CD4-positive, alpha-beta memory T cell (primary cell): ENCODE measurements around the gene REC114. TPM values are rescaled to one million over a fixed set of nuclear protein-coding genes. Genes with fewer than 3 reads are reported as not detected.

ENCODE experiments used
- CTCF ChIA-PET: fragments of 350-600 bp; sonication (Branson Sonifier 250); formaldehyde crosslinking; loops from one replicate; lab custom pipeline; 2021; ENCODE audit warnings: inconsistent platforms; ENCODE audit not compliant: partially characterized antibody; lab: Charles Lee
- POLR2A ChIA-PET: fragments of 350-600 bp; sonication (Branson Sonifier 250); formaldehyde crosslinking; loops from one replicate; lab custom pipeline; 2021; ENCODE audit not compliant: partially characterized antibody; lab: Charles Lee
- DNase-seq, 5 donors: peaks; one replicate each; pipeline versions ENCODE4 v3.0.0 to v3.0.0-alpha.2; 2020 to 2022; ENCODE audit warnings: mixed read lengths in 1 of 5
- H3K27ac ChIP-seq: one replicate; pipeline ENCODE4 v1.7.0; 2013; ENCODE audit warnings: low read depth, low read length
- H3K27me3 ChIP-seq: 2 replicates; pipeline ENCODE4 v1.7.0; 2013; ENCODE audit warnings: mild to moderate bottlenecking, low read length, moderate library complexity; ENCODE audit not compliant: insufficient read depth
- H3K36me3 ChIP-seq: 2 replicates; pipeline ENCODE4 v1.7.0; 2013; ENCODE audit warnings: mild to moderate bottlenecking, low read length, moderate library complexity; ENCODE audit not compliant: insufficient read depth
- H3K4me1 ChIP-seq: 2 replicates; pipeline ENCODE4 v1.7.0; 2013; ENCODE audit warnings: mild to moderate bottlenecking, low read length, moderate library complexity; ENCODE audit not compliant: insufficient read depth
- H3K4me3 ChIP-seq, 2 donors: one replicate each; pipeline ENCODE4 v1.7.0; 2013; ENCODE audit warnings: low read length in 2 of 2, mild to moderate bottlenecking in 1 of 2
- H3K9me3 ChIP-seq, 2 donors: one replicate each; pipeline ENCODE4 v1.7.0; 2013; ENCODE audit warnings: low read length in 2 of 2, control low read depth in 1 of 2; ENCODE audit not compliant: control insufficient read depth in 1 of 2
- H3K27ac Mint-ChIP-seq, 7 donors: one replicate each; pipeline ENCODE4 v1.8.0; 2020 to 2021; ENCODE audit warnings: mixed read lengths in 7 of 7, mild to moderate bottlenecking in 6 of 7, inconsistent platforms in 3 of 7, moderate library complexity in 3 of 7
- H3K27me3 Mint-ChIP-seq, 2 donors: one replicate each; pipeline ENCODE4 v1.8.0; 2020 to 2021; ENCODE audit warnings: mixed read lengths in 2 of 2
- H3K36me3 Mint-ChIP-seq, 2 donors: one replicate each; pipeline ENCODE4 v1.8.0; 2020 to 2021; ENCODE audit warnings: mixed read lengths in 2 of 2, inconsistent platforms in 1 of 2, mild to moderate bottlenecking in 1 of 2
- H3K4me1 Mint-ChIP-seq, 4 donors: one replicate each; pipeline ENCODE4 v1.8.0; 2020 to 2021; ENCODE audit warnings: mixed read lengths in 4 of 4, mild to moderate bottlenecking in 1 of 4
- H3K4me3 Mint-ChIP-seq, 8 donors: one replicate each; pipeline ENCODE4 v1.8.0; 2020 to 2021; ENCODE audit warnings: mixed read lengths in 8 of 8, mild to moderate bottlenecking in 7 of 8, moderate library complexity in 6 of 8, inconsistent platforms in 3 of 8
- H3K9me3 Mint-ChIP-seq, 8 donors: one replicate each; pipeline ENCODE4 v1.8.0; 2020 to 2021; ENCODE audit warnings: mixed read lengths in 8 of 8, mild to moderate bottlenecking in 5 of 8, inconsistent platforms in 3 of 8, moderate library complexity in 1 of 8
- intact Hi-C: fragments of 100-400 bp; cut with micrococcal nuclease; formaldehyde crosslinking; loops from one replicate; pipeline ENCODE4 v1.15.1; 2023
- polyA plus RNA-seq, 2 donors: library from polyadenylated mRNA; unstranded; fragments of 300-500 nt; fragmentation: Illumina TruSeq; gene quantifications; one replicate each; pipeline ENCODE4 v1.2.3, GENCODE V29; 2021
- total RNA-seq, 2 experiments: library from RNA; stranded (reverse); gene quantifications; one replicate each; pipeline ENCODE4 v1.2.3, GENCODE V29; 2021

Gene REC114
- total and polyA plus RNA-seq, 4 experiments from 2014 or later = not detected

GRCh38 chr15:73518180-73518862 is 75.4 kb downstream of the REC114 start:
- H3K27ac Mint-ChIP-seq = peak overlapping the region in 1 of 7 donors; percentile 38
- peaks cover 0 to 3% of the 10 kb centered on the region in 2 donors for H3K27me3 Mint-ChIP-seq
- intact Hi-C loops = no loop called here
- peaks cover 5 to 7% (median 5%) of the 10 kb centered on the region in 4 donors for H3K4me1 Mint-ChIP-seq
- H3K27me3 ChIP-seq = no peaks in the 10 kb centered on the region
- CTCF ChIA-PET = no interaction called here
- H3K4me3 ChIP-seq = no peak overlapping the region
- H3K4me1 ChIP-seq = no peaks in the 10 kb centered on the region
- POLR2A ChIA-PET = interaction anchor here (0.6 kb wide), 1 partner anchor 54 kb away, joined by 3 read pairs; no protein-coding TSS in a partner anchor
- H3K9me3 Mint-ChIP-seq = peaks cover 0 to 5% (median 0%) of the 10 kb centered on the region in 8 donors
- H3K4me3 Mint-ChIP-seq = no peak overlapping the region
- H3K36me3 Mint-ChIP-seq = no peaks in the 10 kb centered on the region
- no peak overlapping the region for H3K27ac ChIP-seq
- H3K36me3 ChIP-seq = no peaks in the 10 kb centered on the region
- H3K9me3 ChIP-seq = no peaks in the 10 kb centered on the region
- no peak for DNase-seq

GRCh38 chr15:73518876-73519733 is 76.1 kb downstream of the REC114 start:
- Mint-ChIP-seq H3K36me3 (no peaks in the 10 kb centered on the region), H3K4me3 (no peak overlapping the region), H3K9me3 (peaks cover 0 to 5% (median 0%) of the 10 kb centered on the region in 8 donors), H3K4me1 (peaks cover 5 to 7% (median 5%) of the 10 kb centered on the region in 4 donors), H3K27ac (peak overlapping the region in 1 of 7 donors; percentile 38), H3K27me3 (peaks cover 0 to 3% of the 10 kb centered on the region in 2 donors)
- H3K9me3 ChIP-seq = no peaks in the 10 kb centered on the region
- H3K36me3 ChIP-seq = no peaks in the 10 kb centered on the region
- no peak overlapping the region for H3K27ac ChIP-seq
- no peak for DNase-seq
- no peaks in the 10 kb centered on the region for H3K4me1 ChIP-seq
- CTCF ChIA-PET = no interaction called here
- no peaks in the 10 kb centered on the region for H3K27me3 ChIP-seq
- H3K4me3 ChIP-seq = no peak overlapping the region
- intact Hi-C loops = no loop called here
- POLR2A ChIA-PET = no interaction called here

- Mint-ChIP-seq H3K27ac (no peak overlapping the region), H3K27me3 (peaks cover 0 to 3% of the 10 kb centered on the region in 2 donors), H3K4me3 (no peak overlapping the region), H3K36me3 (no peaks in the 10 kb centered on the region), H3K9me3 (no peaks in the 10 kb centered on the region), H3K4me1 (peaks cover 2 to 6% (median 5%) of the 10 kb centered on the region in 4 donors)
- Histone ChIP-seq H3K27ac (no peak overlapping the region), H3K36me3 (no peaks in the 10 kb centered on the region), H3K9me3 (no peaks in the 10 kb centered on the region), H3K4me1 (no peaks in the 10 kb centered on the region), H3K4me3 (no peak overlapping the region), H3K27me3 (no peaks in the 10 kb centered on the region)
- ChIA-PET POLR2A (no interaction called here), CTCF (no interaction called here)
- no peak for DNase-seq
- intact Hi-C loops = no loop called here
These were observed 79.0 kb downstream of the REC114 start for GRCh38 chr15:73522011-73522410.

GRCh38 chr15:73524919-73525318 is 82.0 kb downstream of the REC114 start:
- no peak overlapping the region for H3K4me3 ChIP-seq
- intact Hi-C loops = no loop called here
- H3K4me1 Mint-ChIP-seq = peaks cover 0 to 3% (median 0%) of the 10 kb centered on the region in 4 donors
- H3K9me3 Mint-ChIP-seq = no peaks in the 10 kb centered on the region
- no peaks in the 10 kb centered on the region for H3K36me3 ChIP-seq
- DNase-seq = no peak
- H3K27ac Mint-ChIP-seq = no peak overlapping the region
- no peaks in the 10 kb centered on the region for H3K27me3 ChIP-seq
- H3K27me3 Mint-ChIP-seq = peaks cover 0 to 2% of the 10 kb centered on the region in 2 donors
- no peaks in the 10 kb centered on the region for H3K4me1 ChIP-seq
- ChIA-PET POLR2A (no interaction called here), CTCF (no interaction called here)
- H3K4me3 Mint-ChIP-seq = no peak overlapping the region
- H3K36me3 Mint-ChIP-seq = no peaks in the 10 kb centered on the region
- H3K27ac ChIP-seq = no peak overlapping the region
- no peaks in the 10 kb centered on the region for H3K9me3 ChIP-seq

- H3K27ac ChIP-seq = no peak overlapping the region
- ChIA-PET CTCF (interaction anchor here (1.0 kb wide), 1 partner anchor 11 kb away, joined by 3 read pairs; no protein-coding TSS in a partner anchor), POLR2A (no interaction called here)
- no peaks in the 10 kb centered on the region for H3K9me3 ChIP-seq
- H3K4me1 ChIP-seq = no peaks in the 10 kb centered on the region
- H3K27me3 ChIP-seq = no peaks in the 10 kb centered on the region
- DNase-seq = no peak
- Mint-ChIP-seq H3K36me3 (peaks cover 0 to 8% of the 10 kb centered on the region in 2 donors), H3K4me3 (no peak overlapping the region), H3K9me3 (peaks cover 0 to 6% (median 0%) of the 10 kb centered on the region in 8 donors), H3K27me3 (peaks cover 0 to 2% of the 10 kb centered on the region in 2 donors), H3K27ac (no peak overlapping the region), H3K4me1 (no peaks in the 10 kb centered on the region)
- H3K4me3 ChIP-seq = no peak overlapping the region
- intact Hi-C loops = no loop called here
- H3K36me3 ChIP-seq = no peaks in the 10 kb centered on the region
These were observed 84.6 kb downstream of the REC114 start for GRCh38 chr15:73527598-73527997.

- ChIA-PET CTCF (no interaction called here), POLR2A (no interaction called here)
- no peaks in the 10 kb centered on the region for H3K9me3 ChIP-seq
- H3K4me1 Mint-ChIP-seq = no peaks in the 10 kb centered on the region
- H3K27ac Mint-ChIP-seq = no peak overlapping the region
- H3K36me3 ChIP-seq = no peaks in the 10 kb centered on the region
- no peak overlapping the region for H3K27ac ChIP-seq
- H3K9me3 Mint-ChIP-seq = peaks cover 0 to 6% (median 0%) of the 10 kb centered on the region in 8 donors
- no peak for DNase-seq
- no peaks in the 10 kb centered on the region for H3K27me3 ChIP-seq
- H3K4me1 ChIP-seq = no peaks in the 10 kb centered on the region
- peaks cover 0 to 2% of the 10 kb centered on the region in 2 donors for H3K27me3 Mint-ChIP-seq
- H3K4me3 Mint-ChIP-seq = no peak overlapping the region
- intact Hi-C loops = no loop called here
- no peak overlapping the region for H3K4me3 ChIP-seq
- H3K36me3 Mint-ChIP-seq = peaks cover 0 to 8% of the 10 kb centered on the region in 2 donors
These were observed 87.7 kb downstream of the REC114 start for GRCh38 chr15:73530649-73531048.

- H3K9me3 ChIP-seq = no peaks in the 10 kb centered on the region
- ChIA-PET POLR2A (no interaction called here), CTCF (no interaction called here)
- no peaks in the 10 kb centered on the region for H3K36me3 ChIP-seq
- intact Hi-C loops = no loop called here
- no peaks in the 10 kb centered on the region for H3K36me3 Mint-ChIP-seq
- no peaks in the 10 kb centered on the region for H3K4me1 ChIP-seq
- DNase-seq = no peak
- H3K27ac ChIP-seq = no peak overlapping the region
- H3K27me3 Mint-ChIP-seq = no peaks in the 10 kb centered on the region
- H3K4me3 ChIP-seq = no peak overlapping the region
- H3K4me1 Mint-ChIP-seq = no peaks in the 10 kb centered on the region
- H3K27me3 ChIP-seq = no peaks in the 10 kb centered on the region
- no peak overlapping the region for H3K27ac Mint-ChIP-seq
- no peaks in the 10 kb centered on the region for H3K9me3 Mint-ChIP-seq
- no peak overlapping the region for H3K4me3 Mint-ChIP-seq
These were observed 95.2 kb downstream of the REC114 start for GRCh38 chr15:73538123-73538522.
